ENCODE data around the gene MORN1. TPM values are rescaled to one million over a fixed set of nuclear protein-coding genes. Genes with fewer than 3 reads are reported as not detected.

The MORN1 gene
- total and polyA plus RNA-seq, 4 donors, result 5.2 to 23.9 (median 13.9) TPM

GRCh38 chr1:2376931-2377672, 14.3 kb downstream of the MORN1 start:
- no peaks in the 10 kb centered on the region for H3K27me3 ChIP-seq (ENCODE audit: control insufficient read depth in 3 of 3, insufficient read depth in 3 of 3, low read length in 2 of 3)
- H3K36me3 ChIP-seq (ENCODE audit: control insufficient read depth in 4 of 4, insufficient read depth in 4 of 4, low read length in 4 of 4), result peaks cover 0 to 2% (median under 1%) of the 10 kb centered on the region in 4 donors
- no peak overlapping the region for H3K27ac ChIP-seq (ENCODE audit: low read depth in 1 of 2, low read length in 1 of 2)
- H3K4me3 ChIP-seq, result no peak overlapping the region
- TF ChIP-seq CTCF (IDR thresholded peaks at IDR 0.05; ENCODE audit: control extremely low read depth, extremely low read depth), result no peak
- H3K9ac ChIP-seq (ENCODE audit: insufficient read depth in 1 of 2, low read length in 2 of 2), result no peak overlapping the region
- no peak for ATAC-seq (ENCODE audit: insufficient read depth, low FRiP score)
- 73 to 80% methylated on average over 25 of the region's 25 CpGs for WGBS, 2 donors
- DNase-seq, result no peak
- peaks cover 0 to 8% (median 0%) of the 10 kb centered on the region in 5 donors for H3K4me1 ChIP-seq (ENCODE audit: control insufficient read depth in 5 of 5, insufficient read depth in 5 of 5, low read length in 5 of 5)
- H3K9me3 ChIP-seq (ENCODE audit: control insufficient read depth in 4 of 4, insufficient read depth in 3 of 4, low read length in 3 of 4), result no peaks in the 10 kb centered on the region

GRCh38 chr1:2376261-2376741, 15.1 kb downstream of the MORN1 start:
- ATAC-seq (ENCODE audit: insufficient read depth, low FRiP score) (no peak), DNase-seq (no peak)
- no peak for TF ChIP-seq CTCF (IDR thresholded peaks at IDR 0.05; ENCODE audit: control extremely low read depth, extremely low read depth)
- WGBS, 2 donors, result 80 to 87% methylated on average over 23 of the region's 23 CpGs
- Histone ChIP-seq H3K9ac (ENCODE audit: insufficient read depth in 1 of 2, low read length in 2 of 2) (no peak overlapping the region), H3K27me3 (ENCODE audit: control insufficient read depth in 3 of 3, insufficient read depth in 3 of 3, low read length in 2 of 3) (no peaks in the 10 kb centered on the region), H3K27ac (ENCODE audit: low read depth in 1 of 2, low read length in 1 of 2) (no peak overlapping the region), H3K4me3 (no peak overlapping the region), H3K9me3 (ENCODE audit: control insufficient read depth in 4 of 4, insufficient read depth in 3 of 4, low read length in 3 of 4) (no peaks in the 10 kb centered on the region), H3K4me1 (ENCODE audit: control insufficient read depth in 5 of 5, insufficient read depth in 5 of 5, low read length in 5 of 5) (peaks cover 0 to under 1% (median 0%) of the 10 kb centered on the region in 5 donors), H3K36me3 (ENCODE audit: control insufficient read depth in 4 of 4, insufficient read depth in 4 of 4, low read length in 4 of 4) (peaks cover 0 to 10% (median 3%) of the 10 kb centered on the region in 4 donors)

GRCh38 chr1:2375923-2376260, 15.5 kb downstream of the MORN1 start:
- Histone ChIP-seq H3K4me1 (ENCODE audit: control insufficient read depth in 5 of 5, insufficient read depth in 5 of 5, low read length in 5 of 5) (no peaks in the 10 kb centered on the region), H3K4me3 (no peak overlapping the region), H3K9me3 (ENCODE audit: control insufficient read depth in 4 of 4, insufficient read depth in 3 of 4, low read length in 3 of 4) (no peaks in the 10 kb centered on the region), H3K27ac (ENCODE audit: low read depth in 1 of 2, low read length in 1 of 2) (no peak overlapping the region), H3K27me3 (ENCODE audit: control insufficient read depth in 3 of 3, insufficient read depth in 3 of 3, low read length in 2 of 3) (no peaks in the 10 kb centered on the region), H3K36me3 (ENCODE audit: control insufficient read depth in 4 of 4, insufficient read depth in 4 of 4, low read length in 4 of 4) (peaks cover 0 to 12% (median 4%) of the 10 kb centered on the region in 4 donors), H3K9ac (ENCODE audit: insufficient read depth in 1 of 2, low read length in 2 of 2) (no peak overlapping the region)
- WGBS, 2 donors, result 77 to 90% methylated on average over 6 to 7 of the region's 7 CpGs
- no peak for ATAC-seq (ENCODE audit: insufficient read depth, low FRiP score)
- no peak for DNase-seq
- TF ChIP-seq CTCF (IDR thresholded peaks at IDR 0.05; ENCODE audit: control extremely low read depth, extremely low read depth), result no peak
